HG02571 (cell line): Measurements from ENCODE around the gene C17orf100.

Experiments used
- ATAC-seq: cut with Tn5 transposase; IDR thresholded peaks from one replicate; pipeline ENCODE4 v1.9.1; 2021; ENCODE audit warnings: mild to moderate bottlenecking, moderate library complexity; ENCODE audit not compliant: unreplicated experiment

The C17orf100 gene

GRCh38 chr17:6668219-6668618, 16.7 kb downstream of the C17orf100 start:
- no peak for ATAC-seq

- ATAC-seq = no peak
Observed at GRCh38 chr17:6668727-6669425, 17.3 kb downstream of the C17orf100 start.

GRCh38 chr17:6669479-6670212, 18.1 kb downstream of the C17orf100 start:
- no peak for ATAC-seq

- ATAC-seq = no peak
Observed at GRCh38 chr17:6670571-6670970, 19.0 kb downstream of the C17orf100 start.

GRCh38 chr17:6670999-6671398, 19.4 kb downstream of the C17orf100 start:
- ATAC-seq = no peak

- no peak for ATAC-seq
Observed at GRCh38 chr17:6671431-6671830, 19.9 kb downstream of the C17orf100 start.

- ATAC-seq = no peak
Observed at GRCh38 chr17:6674586-6674985, 23.0 kb downstream of the C17orf100 start.

GRCh38 chr17:6675201-6675825, 23.8 kb downstream of the C17orf100 start:
- ATAC-seq = no peak

GRCh38 chr17:6676802-6677157, 25.2 kb downstream of the C17orf100 start:
- ATAC-seq = no peak

GRCh38 chr17:6677158-6677831, 25.7 kb downstream of the C17orf100 start:
- ATAC-seq = no peak

GRCh38 chr17:6677946-6678345, 26.4 kb downstream of the C17orf100 start:
- ATAC-seq = no peak

- no peak for ATAC-seq
Observed at GRCh38 chr17:6679241-6679640, 27.7 kb downstream of the C17orf100 start.

GRCh38 chr17:6681176-6681575, 29.6 kb downstream of the C17orf100 start:
- no peak for ATAC-seq

GRCh38 chr17:6681671-6682070, 30.1 kb downstream of the C17orf100 start:
- no peak for ATAC-seq

GRCh38 chr17:6682339-6682738, 30.8 kb downstream of the C17orf100 start:
- ATAC-seq = no peak

- no peak for ATAC-seq
Observed at GRCh38 chr17:6683081-6683684, 31.6 kb downstream of the C17orf100 start.

- ATAC-seq = no peak
Observed at GRCh38 chr17:6683730-6684459, 32.3 kb downstream of the C17orf100 start.

- ATAC-seq = no peak
Observed at GRCh38 chr17:6684460-6684783, 32.9 kb downstream of the C17orf100 start.

- ATAC-seq = no peak
Observed at GRCh38 chr17:6684881-6685767, 33.6 kb downstream of the C17orf100 start.

- no peak for ATAC-seq
Observed at GRCh38 chr17:6686026-6686425, 34.5 kb downstream of the C17orf100 start.
